Measurements from ENCODE around the gene HOXD9. TPM values are rescaled to one million over a fixed set of nuclear protein-coding genes. Genes with fewer than 3 reads are reported as not detected.

Gene HOXD9
- 1.8 TPM for total RNA-seq

DNA sequence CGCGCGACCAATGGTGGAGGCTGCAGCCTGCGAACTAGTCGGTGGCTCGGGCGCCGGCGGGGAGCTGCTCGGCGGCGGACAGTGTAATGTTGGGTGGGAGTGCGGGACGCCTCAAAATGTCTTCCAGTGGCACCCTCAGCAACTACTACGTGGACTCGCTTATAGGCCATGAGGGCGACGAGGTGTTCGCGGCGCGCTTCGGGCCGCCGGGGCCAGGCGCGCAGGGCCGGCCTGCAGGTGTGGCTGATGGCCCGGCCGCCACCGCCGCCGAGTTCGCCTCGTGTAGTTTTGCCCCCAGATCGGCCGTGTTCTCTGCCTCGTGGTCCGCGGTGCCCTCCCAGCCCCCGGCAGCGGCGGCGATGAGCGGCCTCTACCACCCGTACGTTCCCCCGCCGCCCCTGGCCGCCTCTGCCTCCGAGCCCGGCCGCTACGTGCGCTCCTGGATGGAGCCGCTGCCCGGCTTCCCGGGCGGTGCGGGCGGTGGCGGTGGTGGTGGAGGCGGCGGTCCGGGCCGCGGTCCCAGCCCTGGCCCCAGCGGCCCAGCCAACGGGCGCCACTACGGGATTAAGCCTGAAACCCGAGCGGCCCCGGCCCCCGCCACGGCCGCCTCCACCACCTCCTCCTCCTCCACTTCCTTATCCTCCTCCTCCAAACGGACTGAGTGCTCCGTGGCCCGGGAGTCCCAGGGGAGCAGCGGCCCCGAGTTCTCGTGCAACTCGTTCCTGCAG, at the start of gene HOXD9:
Gene HOXD9 (plus strand): TSS at position 37 of the 728 bp plus-strand sequence. CDS start 50 bp downstream, at position 87.
- no peak for DNase-seq

DNA sequence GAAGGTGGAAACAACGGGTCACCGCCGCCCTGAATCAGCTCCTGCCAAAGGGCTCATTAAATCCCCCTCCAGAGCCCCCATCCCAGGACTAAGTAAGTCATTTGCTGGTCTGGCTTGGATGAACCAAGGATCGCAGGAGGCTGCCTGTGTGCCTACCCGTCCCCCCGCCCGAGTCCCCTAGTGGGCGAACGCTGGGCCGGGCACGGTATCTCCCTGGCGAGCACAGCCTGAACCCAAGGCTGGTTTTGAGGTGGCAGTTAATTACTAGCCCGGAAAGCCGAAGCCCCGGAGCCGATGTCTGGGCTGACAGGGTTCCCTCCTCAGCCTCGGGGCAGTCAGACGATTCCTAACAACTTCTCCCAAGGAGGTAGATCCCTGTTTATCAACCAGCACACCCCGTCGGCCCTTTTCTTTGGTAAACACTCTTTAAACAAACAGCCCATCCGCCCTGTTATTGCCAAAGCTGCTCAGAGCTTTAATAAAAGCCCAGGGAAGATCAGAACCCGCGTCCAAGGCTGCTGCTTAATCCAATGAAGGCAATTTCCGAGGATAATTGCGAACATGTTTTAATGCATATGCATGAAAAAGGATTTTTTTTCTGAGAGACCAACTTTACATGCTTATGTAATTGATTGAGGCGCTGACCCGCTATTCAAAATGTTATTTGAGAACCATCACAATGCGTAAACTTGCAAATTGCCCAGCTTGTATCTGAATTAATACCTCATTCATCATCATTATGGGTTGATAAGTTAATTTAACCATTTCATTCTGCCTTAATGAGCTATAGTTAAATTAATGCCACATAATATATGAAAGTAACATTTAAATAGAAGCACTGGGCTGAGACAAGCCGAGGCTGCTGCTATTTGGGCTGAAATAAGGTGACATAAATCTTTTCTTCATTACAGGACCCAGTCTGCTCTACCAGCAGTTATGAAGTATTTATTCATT, 49.3 kb upstream of the HOXD9 start:
- no peak for DNase-seq

GRCh38 chr2:176074919-176075425, 47.5 kb upstream of the HOXD9 start:
- no peak for DNase-seq

GRCh38 chr2:176075481-176075880, 47.0 kb upstream of the HOXD9 start:
- peak; percentile 64 for DNase-seq

DNA sequence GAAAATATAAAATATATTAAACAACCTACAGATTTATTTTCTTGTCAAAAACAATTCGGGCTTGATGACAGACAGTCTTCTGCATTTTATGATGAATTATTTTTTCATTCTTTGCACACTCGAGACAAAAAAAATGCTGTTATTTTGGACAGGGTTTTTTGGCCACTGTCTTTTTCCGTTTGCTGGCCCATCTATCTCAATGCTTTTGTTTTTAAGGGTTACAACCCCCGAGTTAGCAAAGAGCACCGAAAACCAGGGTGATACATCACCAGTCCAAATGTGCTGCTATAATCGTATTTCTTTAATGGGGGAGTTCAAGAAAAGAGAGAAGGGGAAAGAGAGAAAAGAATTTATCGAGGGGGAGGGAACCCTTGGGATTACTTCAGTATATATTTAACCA, 46.5 kb upstream of the HOXD9 start:
- peak; percentile 14 for DNase-seq

GRCh38 chr2:176076796-176077195, 45.7 kb upstream of the HOXD9 start:
- DNase-seq: no peak

DNA sequence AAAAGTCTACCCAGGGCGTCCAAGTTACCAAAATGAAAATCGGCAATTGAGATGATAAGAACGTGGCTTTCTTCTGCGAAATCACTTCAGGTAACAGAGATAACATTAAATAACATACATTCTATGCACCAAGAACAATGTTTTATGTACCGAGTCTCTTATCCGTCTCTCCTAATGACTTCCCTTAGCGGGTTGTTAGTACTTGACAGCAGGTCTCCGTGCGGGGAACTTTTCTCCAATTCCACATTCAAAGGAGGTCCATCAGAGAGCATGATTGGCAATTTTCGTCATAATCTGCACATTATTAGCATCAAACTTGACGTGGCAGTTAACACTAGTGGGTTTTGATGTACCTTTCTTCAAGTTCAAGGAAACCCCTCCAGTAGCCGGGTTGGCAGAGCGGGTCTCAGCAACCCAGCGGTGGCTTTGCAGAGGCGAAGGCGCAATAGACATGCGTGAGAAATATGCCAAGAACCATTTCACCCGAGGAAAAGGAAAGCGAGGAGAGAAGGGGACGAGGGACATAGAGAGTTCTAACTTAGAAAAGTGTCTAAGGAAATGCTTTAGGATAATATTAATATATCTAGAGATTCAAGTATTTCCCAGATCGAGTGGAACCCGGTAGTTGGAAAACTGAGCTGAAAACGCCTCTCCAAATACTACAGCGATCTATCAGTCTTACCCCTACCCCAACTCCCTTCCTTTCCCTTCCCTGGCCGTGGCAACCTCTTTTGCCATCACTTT, 43.8 kb upstream of the HOXD9 start:
- DNase-seq: peak; percentile 30

GRCh38 chr2:176079285-176079830, 43.2 kb upstream of the HOXD9 start:
- DNase-seq: no peak

DNA sequence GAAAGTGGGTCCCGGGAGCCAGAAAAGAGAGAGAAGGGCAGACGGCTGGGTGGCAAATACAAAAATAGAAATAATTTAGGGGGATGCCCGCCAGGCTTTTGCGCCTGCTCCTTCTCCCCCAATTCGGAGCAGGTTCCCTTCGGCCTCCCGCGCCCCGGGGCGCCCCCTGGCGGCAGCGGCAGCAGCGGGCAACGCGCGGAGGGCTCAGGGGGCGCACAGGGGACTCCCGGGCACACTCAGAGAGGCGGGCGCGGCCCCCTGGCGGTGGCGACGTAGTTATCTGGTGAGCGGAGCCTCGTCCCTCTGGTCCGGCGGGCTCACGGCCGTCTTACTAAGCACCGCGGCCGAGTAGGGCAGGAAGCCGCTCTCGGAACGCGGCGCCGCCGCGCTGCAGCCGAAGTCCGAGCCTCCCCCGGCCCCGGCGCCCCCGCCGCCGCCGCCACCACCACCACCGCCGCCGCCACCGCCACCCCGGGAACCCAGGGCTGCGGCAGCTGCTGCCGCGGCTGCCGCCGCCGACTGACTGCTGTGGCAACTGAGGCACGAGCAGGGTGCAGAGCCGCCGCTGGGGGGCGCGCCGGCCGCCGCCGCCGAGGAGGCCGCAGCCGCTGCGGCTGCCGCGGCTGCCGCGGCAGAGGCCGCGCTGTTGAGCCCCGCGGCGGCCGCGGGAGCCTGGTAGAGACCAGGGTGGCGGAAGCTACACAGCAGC, 42.5 kb upstream of the HOXD9 start:
- peak; percentile 69 for DNase-seq

DNA sequence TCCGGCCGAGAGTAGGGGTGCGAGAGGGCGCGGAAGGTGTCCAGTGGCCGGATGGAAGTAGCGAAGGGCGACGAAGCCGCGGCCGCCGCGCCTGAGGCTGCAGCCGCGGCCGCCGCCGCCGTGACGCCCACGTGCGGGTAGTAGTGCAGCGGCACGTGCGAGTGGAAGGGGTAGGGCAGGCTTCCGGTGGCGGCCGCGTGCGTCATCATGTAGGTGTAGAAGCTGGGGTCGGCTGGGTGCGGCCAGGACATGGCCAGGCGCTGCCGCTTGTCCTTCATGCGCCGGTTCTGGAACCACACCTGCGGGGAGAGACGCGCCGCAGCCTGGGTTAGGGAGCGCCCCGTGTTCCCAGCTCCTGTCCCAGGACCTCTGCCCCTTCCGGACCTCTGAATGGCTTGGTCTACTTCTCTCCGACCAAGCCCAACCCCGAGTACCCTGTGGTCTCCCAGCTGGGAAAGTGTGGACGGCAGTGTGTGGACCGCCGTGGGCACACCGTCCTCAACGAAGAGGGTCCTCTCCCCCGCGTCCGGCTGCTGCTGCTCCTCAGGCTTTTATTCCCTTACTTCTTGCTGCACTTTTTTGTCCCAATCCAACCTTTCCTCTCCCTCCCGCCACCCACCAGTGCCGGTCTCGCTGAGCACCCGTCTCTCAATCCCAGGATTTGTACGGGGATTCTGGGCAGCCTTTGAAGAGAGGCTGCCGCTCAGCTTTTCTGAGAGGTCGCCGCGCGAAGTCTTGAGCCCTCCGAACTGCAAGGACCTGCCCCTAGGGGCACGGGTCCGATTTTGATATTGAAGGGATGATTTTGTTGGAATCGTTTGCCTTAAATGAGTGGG, 41.8 kb upstream of the HOXD9 start:
- peak; percentile 37 for DNase-seq

DNA sequence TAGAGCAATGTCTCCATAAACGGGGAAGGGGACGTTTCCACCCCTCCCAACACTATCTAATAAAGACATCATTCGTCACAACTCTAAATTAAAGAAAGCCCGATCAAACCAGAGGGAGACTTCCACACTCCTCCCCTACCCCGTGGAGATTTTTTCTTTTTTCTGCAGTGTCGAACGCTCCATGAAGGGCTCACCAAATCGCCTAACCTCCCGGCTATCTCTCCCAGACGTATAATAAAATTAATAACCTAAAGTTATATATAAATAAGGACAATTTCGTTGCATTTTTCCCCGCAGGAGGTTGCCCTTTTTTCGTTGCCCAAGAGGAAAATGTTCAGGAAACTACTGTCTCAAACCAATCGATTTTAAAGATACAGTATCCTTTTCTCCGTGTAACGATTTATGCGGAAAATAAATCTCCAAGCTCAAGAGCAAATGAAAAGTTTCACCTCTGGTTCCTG, 41.1 kb upstream of the HOXD9 start:
- no peak for DNase-seq

DNA sequence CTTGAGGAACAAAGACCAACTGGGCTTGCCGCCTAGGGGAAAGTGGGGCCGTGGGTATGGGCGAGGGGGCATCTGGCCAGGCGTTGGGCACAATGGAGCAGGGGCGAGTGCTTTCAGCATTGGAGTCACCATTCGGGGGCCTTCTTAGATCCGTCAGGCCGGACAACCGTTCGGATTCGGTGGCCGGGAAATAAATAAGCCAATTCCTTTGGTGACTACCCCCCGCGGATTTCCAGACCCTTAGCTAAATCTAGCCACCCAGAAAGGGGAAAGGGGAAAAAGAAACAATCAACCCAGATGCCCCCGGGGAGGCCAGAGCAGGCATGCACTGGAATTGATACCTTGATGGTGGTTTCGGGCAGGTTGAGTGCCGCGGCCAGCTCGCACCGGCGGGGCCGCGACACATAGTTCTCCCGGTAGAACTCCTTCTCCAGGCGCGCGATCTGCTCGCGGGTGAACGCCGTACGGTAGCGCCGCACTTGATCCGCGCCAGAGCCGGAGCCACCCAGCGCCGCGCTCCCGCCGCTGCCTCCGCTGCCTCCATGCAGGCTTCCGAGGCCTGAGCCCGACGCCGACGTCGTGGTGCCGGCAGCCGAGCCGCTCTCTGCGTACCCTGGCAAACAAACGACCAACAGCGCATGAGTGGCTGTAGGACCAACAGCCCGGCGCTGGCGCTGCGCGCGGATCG, 40.5 kb upstream of the HOXD9 start:
- DNase-seq: no peak

- DNase-seq: no peak
Observed at GRCh38 chr2:176082525-176082823, 40.0 kb upstream of the HOXD9 start.

- DNase-seq: no peak
Observed at GRCh38 chr2:176082824-176083751, 39.4 kb upstream of the HOXD9 start.

GRCh38 chr2:176083796-176084261, 38.7 kb upstream of the HOXD9 start, which contains the start of gene EVX2:
Gene EVX2, minus strand, starts transcription at chr2:176083962. Its CDS starts 186 bp downstream, at chr2:176083776.
- no peak for DNase-seq

- no peak for DNase-seq
Observed at GRCh38 chr2:176084611-176085119, 37.9 kb upstream of the HOXD9 start.

GRCh38 chr2:176085120-176085788, 37.3 kb upstream of the HOXD9 start:
- DNase-seq: no peak
